Ascending aorta (tissue), 2 donors: ENCODE data around the gene SLC2A3. TPM values are rescaled to one million over a fixed set of nuclear protein-coding genes. Genes with fewer than 3 reads are reported as not detected.
"Not testable (repeated sequence)": the region's sequence is repeated elsewhere in the genome, so short reads cannot be mapped to it uniquely, and the experiment has no call there.

ENCODE experiments used
- DNase-seq, 2 donors: peaks; one replicate each; pipeline ENCODE4 v3.0.0-alpha.2; 2019; ENCODE audit warnings: low spot score in 2 of 2
- H3K27ac ChIP-seq, 2 donors: fragments of 200-600 bp; sonication (generic); one replicate each; pipeline ENCODE4 v1.5.1; 2016 to 2017; ENCODE audit warnings: mild to moderate bottlenecking in 1 of 2
- H3K27me3 ChIP-seq: fragments of 200-600 bp; sonication (generic); one replicate; pipeline ENCODE4 v1.5.1; 2017
- H3K36me3 ChIP-seq, 2 donors: fragments of 200-600 bp; sonication (generic); one replicate each; pipeline ENCODE4 v1.5.1; 2016
- H3K4me1 ChIP-seq, 2 donors: fragments of 200-600 bp; sonication (generic); one replicate each; pipeline ENCODE4 v1.5.1; 2016 to 2017; ENCODE audit warnings: mild to moderate bottlenecking in 1 of 2
- H3K4me3 ChIP-seq, 2 donors: fragments of 200-600 bp; sonication (generic); one replicate each; pipeline ENCODE4 v1.5.1; 2016 to 2017; ENCODE audit warnings: mild to moderate bottlenecking in 1 of 2
- H3K9me3 ChIP-seq, 2 donors: fragments of 200-600 bp; sonication (generic); one replicate each; pipeline ENCODE4 v1.5.1; 2016
- CTCF ChIP-seq, 3 experiments: fragments of 200-600 bp in 2 of 3; fragments of 450-650 bp in 1 of 3; sonication (generic) in 2 of 3; IDR thresholded peaks; one replicate each; pipeline ENCODE4 v1.5.1; 2016 to 2019; ENCODE audit warnings: antibody characterized with exemption in 3 of 3, mild to moderate bottlenecking in 1 of 3, moderate library complexity in 1 of 3
- intact Hi-C: fragments of 100-400 bp; cut with DNase I; formaldehyde crosslinking; loops from one replicate; pipeline ENCODE4 v1.15.1; 2023
- total RNA-seq: library from RNA; depleted of rRNA; stranded (reverse); fragments of >200 nt; gene quantifications from one replicate; pipeline ENCODE4 v1.1.0, GENCODE V29; 2016

SLC2A3 gene
- total RNA-seq, 1 donor from 2014 or later = 58.0 TPM

DNA sequence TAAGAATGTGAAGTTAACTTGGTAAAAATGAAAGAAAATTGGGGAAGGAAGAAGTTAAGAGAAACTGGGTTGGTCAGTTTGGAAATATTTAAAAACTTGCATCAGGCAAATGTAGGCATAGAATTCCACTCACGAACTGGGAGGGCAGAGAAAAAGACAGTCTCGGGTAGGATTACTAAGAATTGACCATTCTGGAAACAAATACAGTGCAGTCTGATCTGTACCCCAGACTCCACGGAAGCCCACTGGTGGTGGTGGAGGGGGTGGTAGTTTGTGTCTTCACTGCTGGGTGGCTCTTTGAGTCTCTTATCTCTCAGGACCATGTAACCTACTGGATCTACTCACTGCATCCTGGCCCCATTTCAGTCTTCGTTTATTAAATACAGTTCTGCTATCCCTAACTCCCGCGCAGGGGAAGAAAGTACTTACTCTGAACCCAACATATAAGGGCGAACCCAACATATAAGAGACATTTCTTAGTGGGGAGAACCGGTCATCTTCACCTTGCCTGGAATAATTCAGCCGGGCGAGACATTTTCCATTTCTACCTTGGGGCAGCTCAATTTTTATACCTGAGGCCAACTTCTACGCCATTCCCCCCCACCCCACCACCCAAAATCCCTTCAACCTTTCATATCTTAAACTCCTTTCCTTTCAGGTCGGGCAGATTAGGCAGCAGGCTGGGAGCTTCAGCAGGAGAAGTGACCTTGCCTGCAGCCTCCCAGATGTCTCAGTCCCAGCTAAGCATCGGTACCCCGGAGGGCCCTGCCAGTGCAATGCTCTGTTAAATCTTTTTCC lies 1.7 kb downstream of the SLC2A3 start:
- Histone ChIP-seq H3K27me3 (no peaks in the 10 kb centered on the region), H3K9me3 (no peaks in the 10 kb centered on the region), H3K4me3 (peak overlapping the region; percentile 55 to 71), H3K27ac (peak overlapping the region; percentile 66 to 80), H3K4me1 (peaks cover 4 to 5% of the 10 kb centered on the region in 2 donors), H3K36me3 (peaks cover 22 to 26% of the 10 kb centered on the region in 2 donors)
- intact Hi-C loops = loop anchor here (5.0 to 10.0 kb wide), 3 partner anchors 69 to 311 kb away; partner anchors contain the start of gene NECAP1
- DNase-seq = no peak
- no peak for TF ChIP-seq CTCF (IDR thresholded peaks at IDR 0.05)

DNA sequence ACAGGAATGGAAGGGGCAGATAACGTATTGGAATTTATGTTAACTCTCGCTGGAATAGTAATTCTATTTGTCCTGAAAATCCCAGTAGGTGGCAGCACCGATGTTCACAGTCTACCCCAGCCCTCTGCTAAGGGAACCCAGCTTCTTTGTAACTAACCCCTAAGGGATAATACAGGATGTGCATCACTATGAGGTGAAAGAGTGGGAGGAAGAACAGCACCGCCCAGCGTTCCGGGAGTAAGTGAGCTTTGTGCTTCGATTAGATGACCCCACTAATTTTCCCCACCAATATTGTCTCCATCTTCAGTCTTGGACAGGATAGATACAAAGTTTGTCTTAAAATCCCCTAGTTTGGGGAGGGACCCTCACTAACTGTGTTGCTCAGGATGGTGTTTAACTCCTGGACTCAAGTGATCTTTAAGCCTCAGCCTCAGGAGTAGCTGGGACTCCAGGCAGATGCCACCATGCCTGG lies 2.7 kb downstream of the SLC2A3 start:
- intact Hi-C loops = loop anchor here (1.0 to 10.0 kb wide), 4 partner anchors 62 to 312 kb away; partner anchors contain the start of gene NECAP1
- Histone ChIP-seq H3K9me3 (no peaks in the 10 kb centered on the region), H3K27me3 (no peaks in the 10 kb centered on the region), H3K4me3 (peak overlapping the region; percentile 55 to 71), H3K36me3 (peaks cover 29 to 35% of the 10 kb centered on the region in 2 donors), H3K4me1 (peaks cover 4 to 5% of the 10 kb centered on the region in 2 donors), H3K27ac (peak overlapping the region; percentile 66 to 80)
- DNase-seq = peak in 1 of 2 donors; percentile 90
- TF ChIP-seq CTCF (IDR thresholded peaks at IDR 0.05) = peak; percentile 50 to 68 (median 66)

GRCh38 chr12:7932599-7933240 lies 3.3 kb downstream of the SLC2A3 start:
- H3K36me3 ChIP-seq = peaks cover 32 to 40% of the 10 kb centered on the region in 2 donors
- H3K4me3 ChIP-seq, H3K27ac ChIP-seq, H3K27me3 ChIP-seq, H3K4me1 ChIP-seq, H3K9me3 ChIP-seq, DNase-seq: not testable (repeated sequence)
- intact Hi-C loops = loop anchor here (1.0 to 10.0 kb wide), 4 partner anchors 63 to 312 kb away; partner anchors contain the start of gene NECAP1

GRCh38 chr12:7929083-7929792 lies 6.7 kb downstream of the SLC2A3 start:
- H3K27me3 ChIP-seq = no peaks in the 10 kb centered on the region
- peaks cover 0 to 4% of the 10 kb centered on the region in 2 donors for H3K4me1 ChIP-seq
- no peak for TF ChIP-seq CTCF (IDR thresholded peaks at IDR 0.05)
- intact Hi-C loops = no loop called here
- H3K36me3 ChIP-seq = peaks cover 55 to 65% of the 10 kb centered on the region in 2 donors
- no peak overlapping the region for H3K4me3 ChIP-seq
- DNase-seq = no peak
- no peak overlapping the region for H3K27ac ChIP-seq
- no peaks in the 10 kb centered on the region for H3K9me3 ChIP-seq

DNA sequence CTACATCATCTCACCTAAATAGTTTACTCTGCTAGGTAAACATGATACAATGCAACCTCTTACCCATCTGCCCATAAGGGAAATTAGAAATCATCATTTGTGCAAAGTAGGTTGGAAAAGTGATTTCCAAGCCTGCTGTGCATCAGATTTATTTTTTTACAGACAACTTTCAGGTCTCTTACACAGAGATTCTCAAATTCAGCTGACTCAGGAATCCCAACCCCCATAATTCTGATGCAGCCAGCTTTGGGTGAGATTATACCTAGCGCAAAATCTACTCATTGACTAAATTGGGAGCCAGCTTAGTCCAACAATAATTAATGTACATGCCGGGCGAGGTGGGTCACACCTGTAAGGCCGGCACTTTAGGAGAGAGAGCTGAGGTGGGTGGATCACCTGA lies 8.5 kb downstream of the SLC2A3 start:
- Histone ChIP-seq H3K4me1 (no peaks in the 10 kb centered on the region), H3K27ac (no peak overlapping the region), H3K9me3 (no peaks in the 10 kb centered on the region), H3K36me3 (peaks cover 66 to 82% of the 10 kb centered on the region in 2 donors), H3K27me3 (no peaks in the 10 kb centered on the region), H3K4me3 (no peak overlapping the region)
- no peak for TF ChIP-seq CTCF (IDR thresholded peaks at IDR 0.05)
- intact Hi-C loops = no loop called here
- no peak for DNase-seq

DNA sequence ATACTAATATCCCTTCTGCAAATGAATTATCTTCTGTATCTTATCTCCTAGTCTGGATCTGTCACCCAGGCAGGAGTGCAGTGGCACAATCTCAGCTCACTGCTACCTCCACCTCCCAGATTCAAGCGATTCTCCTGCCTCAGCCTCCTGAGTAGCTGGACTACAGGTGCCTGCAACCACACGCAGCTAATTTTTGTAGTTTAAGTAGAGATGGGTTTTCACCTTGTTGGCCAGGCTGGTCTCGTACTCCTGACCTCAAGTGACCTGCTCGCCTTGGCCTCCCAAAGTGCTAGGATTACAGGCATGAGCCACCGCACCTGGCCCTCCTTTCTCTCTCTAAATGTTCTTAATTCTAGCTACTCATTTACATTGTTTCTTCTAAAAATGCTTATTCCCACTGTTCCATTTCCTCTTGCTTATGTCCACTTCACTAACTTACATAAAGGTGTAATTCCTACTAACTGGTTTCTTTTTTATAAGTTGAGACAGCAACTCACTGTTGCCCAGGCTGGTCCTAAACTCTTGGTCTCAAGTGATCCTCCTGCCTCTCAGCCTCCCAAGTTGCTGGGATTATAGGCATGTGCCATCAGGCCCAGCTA lies 9.8 kb downstream of the SLC2A3 start:
- H3K4me1 ChIP-seq, H3K27me3 ChIP-seq, H3K4me3 ChIP-seq, DNase-seq, intact Hi-C loops, H3K27ac ChIP-seq, H3K9me3 ChIP-seq: not testable (repeated sequence)
- peaks cover 69 to 83% of the 10 kb centered on the region in 2 donors for H3K36me3 ChIP-seq
